Measurements from ENCODE around the gene KSR2.
"Not testable (repeated sequence)": the region's sequence is repeated elsewhere in the genome, so short reads cannot be mapped to it uniquely, and the experiment has no call there.

Gene KSR2

GRCh38 chr12:117967043-117967442, 1.7 kb downstream of the KSR2 start:
- no peak for DNase-seq

- DNase-seq = no peak
Observed at GRCh38 chr12:117966511-117966910, 2.3 kb downstream of the KSR2 start.

GRCh38 chr12:117963836-117964235, 5.0 kb downstream of the KSR2 start:
- DNase-seq = no peak

- DNase-seq = no peak
Observed at GRCh38 chr12:117936722-117937484, 31.9 kb downstream of the KSR2 start.

GRCh38 chr12:117933545-117933944, 35.2 kb downstream of the KSR2 start:
- DNase-seq = no peak

GRCh38 chr12:117926391-117926899, 42.3 kb downstream of the KSR2 start:
- DNase-seq = no peak

GRCh38 chr12:117921929-117922777, 46.6 kb downstream of the KSR2 start:
- no peak for DNase-seq

GRCh38 chr12:117919479-117919878, 49.3 kb downstream of the KSR2 start:
- DNase-seq = no peak

- DNase-seq = no peak
Observed at GRCh38 chr12:117914686-117915085, 54.1 kb downstream of the KSR2 start.

- DNase-seq = no peak
Observed at GRCh38 chr12:117912756-117913155, 56.0 kb downstream of the KSR2 start.

GRCh38 chr12:117908411-117908810, 60.4 kb downstream of the KSR2 start:
- no peak for DNase-seq

- no peak for DNase-seq
Observed at GRCh38 chr12:117907108-117907689, 61.6 kb downstream of the KSR2 start.

GRCh38 chr12:117904051-117904450, 64.7 kb downstream of the KSR2 start:
- no peak for DNase-seq

- peak; percentile 20 for DNase-seq
Observed at GRCh38 chr12:117903110-117903840, 65.5 kb downstream of the KSR2 start.

GRCh38 chr12:117901631-117902030, 67.2 kb downstream of the KSR2 start:
- DNase-seq = no peak

- DNase-seq = peak; percentile 51
Observed at GRCh38 chr12:117900561-117900960, 68.2 kb downstream of the KSR2 start.

- no peak for DNase-seq
Observed at GRCh38 chr12:117897372-117898161, 71.2 kb downstream of the KSR2 start.

GRCh38 chr12:117896009-117896408, 72.8 kb downstream of the KSR2 start:
- DNase-seq = no peak

- no peak for DNase-seq
Observed at GRCh38 chr12:117892441-117892840, 76.3 kb downstream of the KSR2 start.

GRCh38 chr12:117891265-117891664, 77.5 kb downstream of the KSR2 start:
- not testable (repeated sequence) for DNase-seq

GRCh38 chr12:117890644-117891043, 78.1 kb downstream of the KSR2 start:
- DNase-seq = no peak

GRCh38 chr12:117890137-117890536, 78.7 kb downstream of the KSR2 start:
- no peak for DNase-seq

Measured in NCI-H226 (cell line).